Measurements from ENCODE around the gene CUL2. TPM values are rescaled to one million over a fixed set of nuclear protein-coding genes. Genes with fewer than 3 reads are reported as not detected.

Gene CUL2
- total and polyA plus RNA-seq, 10 donors, result 7.8 to 37.5 (median 20.5) TPM

- no peak overlapping the region for H3K4me3 ChIP-seq
- DNase-seq, result no peak
- H3K27me3 ChIP-seq (replicated peaks in 1 of 7), result no peaks in the 10 kb centered on the region
- intact Hi-C loops (cut with DNase I; ENCODE audit: low total_unique reads), result no loop called here
- no peaks in the 10 kb centered on the region for H3K9me3 ChIP-seq
- no peak overlapping the region for H3K27ac ChIP-seq
- 86 to 94% (median 92%) methylated on average over 7 of the region's 7 CpGs for WGBS, 5 donors
- TF ChIP-seq POLR2AphosphoS5 (IDR thresholded peaks at IDR 0.05) (no peak), POLR2A (IDR thresholded peaks at IDR 0.05) (no peak)
- peaks cover 3 to 96% (median 65%) of the 10 kb centered on the region in 6 donors for H3K36me3 ChIP-seq
- H3K4me1 ChIP-seq, result no peaks in the 10 kb centered on the region
These were observed 78.4 kb downstream of the CUL2 start for GRCh38 chr10:35011771-35012191.

- intact Hi-C loops (cut with DNase I; ENCODE audit: low total_unique reads), result no loop called here
These were observed 82.3 kb downstream of the CUL2 start for GRCh38 chr10:35007858-35008301.

GRCh38 chr10:35006836-35007235 is 83.3 kb downstream of the CUL2 start:
- peaks cover 3 to 65% (median 39%) of the 10 kb centered on the region in 6 donors for H3K36me3 ChIP-seq
- intact Hi-C loops (cut with DNase I; ENCODE audit: low total_unique reads), result no loop called here
- DNase-seq, result no peak
- H3K4me3 ChIP-seq, result no peak overlapping the region
- no peak for TF ChIP-seq POLR2AphosphoS5 (IDR thresholded peaks at IDR 0.05)
- TF ChIP-seq POLR2A (IDR thresholded peaks at IDR 0.05), result no peak
- no peak for TF ChIP-seq CTCF (IDR thresholded peaks at IDR 0.05 in 8 of 11, conservative IDR thresholded peaks at IDR 0.05 in 3 of 11)
- H3K4me1 ChIP-seq, result no peaks in the 10 kb centered on the region
- no peaks in the 10 kb centered on the region for H3K9me3 ChIP-seq
- H3K27me3 ChIP-seq (replicated peaks in 1 of 7), result no peaks in the 10 kb centered on the region
- WGBS, 5 donors, result 93 to 96% (median 94%) methylated on average over 4 of the region's 4 CpGs
- H3K27ac ChIP-seq, result no peak overlapping the region

More at GRCh38 chr10:35007858-35008301, 82.3 kb downstream of the CUL2 start:
- DNase-seq, result no peak
- Histone ChIP-seq H3K4me1 (no peaks in the 10 kb centered on the region), H3K27me3 (replicated peaks in 1 of 7) (no peaks in the 10 kb centered on the region), H3K36me3 (peaks cover 3 to 71% (median 48%) of the 10 kb centered on the region in 6 donors), H3K27ac (no peak overlapping the region), H3K9me3 (no peaks in the 10 kb centered on the region), H3K4me3 (no peak overlapping the region)
- TF ChIP-seq CTCF (IDR thresholded peaks at IDR 0.05 in 8 of 11, conservative IDR thresholded peaks at IDR 0.05 in 3 of 11) (no peak), POLR2A (IDR thresholded peaks at IDR 0.05) (no peak), POLR2AphosphoS5 (IDR thresholded peaks at IDR 0.05) (no peak)
- 96 to 99% (median 98%) methylated on average over 4 of the region's 4 CpGs for WGBS, 5 donors

- TF ChIP-seq POLR2AphosphoS5 (IDR thresholded peaks at IDR 0.05) (peak in 1 of 3 donors; percentile 15), CTCF (IDR thresholded peaks at IDR 0.05 in 8 of 11, conservative IDR thresholded peaks at IDR 0.05 in 3 of 11) (no peak), POLR2A (IDR thresholded peaks at IDR 0.05) (no peak)
- WGBS, 5 donors, result 45 to 73% (median 70%) methylated on average over 8 of the region's 8 CpGs
- H3K4me1 ChIP-seq, result no peaks in the 10 kb centered on the region
- no peaks in the 10 kb centered on the region for H3K27me3 ChIP-seq (replicated peaks in 1 of 7)
- no peak for DNase-seq
- H3K27ac ChIP-seq, result peak overlapping the region in 2 of 8 donors; percentile 13 to 39
- H3K9me3 ChIP-seq, result no peaks in the 10 kb centered on the region
- H3K36me3 ChIP-seq, result peaks cover 3 to 55% (median 29%) of the 10 kb centered on the region in 6 donors
- intact Hi-C loops (cut with DNase I; ENCODE audit: low total_unique reads), result no loop called here
- H3K4me3 ChIP-seq, result no peak overlapping the region
These were observed 84.3 kb downstream of the CUL2 start for GRCh38 chr10:35005868-35006267.

All from spleen (tissue), 11 donors.